Left renal pelvis (tissue), 4 donors: Measurements from ENCODE around the gene MYO5A. TPM values are rescaled to one million over a fixed set of nuclear protein-coding genes. Genes with fewer than 3 reads are reported as not detected.

ENCODE experiments used
- DNase-seq, 4 donors: peaks; one replicate each; pipeline ENCODE4 v3.0.0-alpha.2; 2013; ENCODE audit warnings: low read depth in 4 of 4, low spot score in 3 of 4
- polyA plus RNA-seq, 4 donors: library from polyadenylated mRNA; unstranded; fragments of 120-200 nt; gene quantifications; one replicate each; pipeline ENCODE4 v1.2.1, GENCODE V29; 2013; ENCODE audit not compliant: insufficient read length in 4 of 4

Gene MYO5A
- polyA plus RNA-seq, 4 donors: 7.2 to 10.4 (median 8.0) TPM

DNA sequence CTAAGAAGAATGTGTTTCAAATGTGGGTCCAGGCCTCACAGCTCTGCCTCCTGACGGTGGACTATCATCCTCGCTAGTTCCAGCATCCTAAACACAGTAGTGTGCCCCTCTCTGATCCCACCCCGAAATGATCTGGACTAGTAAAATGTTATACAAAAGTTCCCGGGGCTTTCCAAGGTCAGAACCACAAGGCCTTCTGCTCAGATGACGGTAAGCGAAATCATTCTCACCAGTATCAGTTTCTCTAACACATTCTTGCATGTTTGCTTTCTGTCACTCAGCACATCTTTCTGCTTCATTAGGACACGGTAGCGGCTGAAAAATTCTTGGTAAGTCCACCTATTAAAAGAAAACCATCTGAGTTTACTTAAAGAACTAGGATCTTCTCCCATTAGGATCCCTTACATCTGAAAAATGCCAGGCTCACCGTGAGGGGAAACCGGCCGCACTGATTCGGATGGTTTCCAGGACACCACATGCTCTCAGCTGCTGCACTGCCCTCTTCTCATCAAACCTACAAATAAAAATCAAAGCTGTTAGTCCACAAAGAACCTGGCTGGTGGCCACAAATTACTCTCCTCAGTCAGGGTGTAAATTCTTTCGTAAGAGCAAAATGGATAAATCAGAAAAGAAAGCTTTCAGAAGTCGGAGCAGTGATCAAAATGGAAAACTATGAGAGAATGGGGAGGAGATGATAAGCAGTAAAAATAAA, 149.1 kb downstream of the MYO5A start:
- no peak for DNase-seq

DNA sequence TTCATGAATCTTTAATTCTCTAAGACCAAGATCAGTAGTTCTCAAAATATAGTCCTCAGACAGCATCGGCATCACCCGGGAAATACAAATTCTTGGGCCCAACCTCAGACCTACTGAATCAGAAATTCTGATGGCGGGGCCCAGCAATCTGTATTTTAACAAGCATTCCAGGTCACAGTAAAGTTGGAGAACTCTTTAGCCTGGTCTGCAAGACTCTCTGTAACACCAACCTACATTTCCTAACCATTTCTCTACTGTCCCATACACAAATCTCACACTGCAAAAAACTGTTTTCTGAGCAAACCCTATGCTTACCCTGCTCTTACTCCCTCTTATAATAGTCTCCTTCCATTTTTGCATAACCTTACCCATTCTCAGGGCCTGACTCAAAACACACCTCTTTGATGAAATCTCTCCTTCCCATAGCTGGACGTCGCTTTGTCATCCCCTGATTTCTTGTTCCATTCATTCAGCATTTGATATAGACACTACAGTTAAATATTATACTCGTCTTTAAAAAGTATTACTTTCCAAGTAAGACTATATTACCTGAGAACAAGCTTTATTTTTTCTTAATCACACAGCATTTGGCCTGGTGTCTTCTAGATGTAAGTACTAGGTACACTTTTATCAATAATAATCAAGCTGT, 149.8 kb downstream of the MYO5A start:
- no peak for DNase-seq

- no peak for DNase-seq
Measured at GRCh38 chr15:52370010-52370409, 158.7 kb downstream of the MYO5A start.

GRCh38 chr15:52369455-52369854, 159.2 kb downstream of the MYO5A start:
- DNase-seq: no peak

- no peak for DNase-seq
Measured at GRCh38 chr15:52369030-52369429, 159.7 kb downstream of the MYO5A start.

DNA sequence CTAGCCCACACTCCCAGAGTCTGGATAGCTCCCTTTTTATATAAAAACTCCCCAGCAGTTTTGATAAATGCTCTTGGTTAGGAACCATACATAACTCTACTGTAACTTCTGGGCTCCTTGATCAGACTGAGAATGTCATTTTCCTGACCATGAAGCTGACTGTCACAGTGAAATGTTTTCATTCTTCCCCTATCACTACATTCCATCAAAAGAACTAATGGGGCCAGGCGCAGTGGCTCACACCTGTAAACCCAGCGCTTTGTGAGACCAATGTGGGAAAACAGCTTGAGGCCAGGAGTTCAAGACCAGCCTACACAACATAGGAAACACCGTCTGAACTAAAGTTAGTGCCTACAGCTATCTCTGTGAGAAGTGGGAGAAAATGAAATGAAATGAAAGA, 160.3 kb downstream of the MYO5A start:
- no peak for DNase-seq

GRCh38 chr15:52362497-52362896, 166.2 kb downstream of the MYO5A start:
- DNase-seq: no peak

GRCh38 chr15:52361975-52362494, 166.6 kb downstream of the MYO5A start:
- DNase-seq: no peak

GRCh38 chr15:52361494-52361893, 167.2 kb downstream of the MYO5A start:
- no peak for DNase-seq

DNA sequence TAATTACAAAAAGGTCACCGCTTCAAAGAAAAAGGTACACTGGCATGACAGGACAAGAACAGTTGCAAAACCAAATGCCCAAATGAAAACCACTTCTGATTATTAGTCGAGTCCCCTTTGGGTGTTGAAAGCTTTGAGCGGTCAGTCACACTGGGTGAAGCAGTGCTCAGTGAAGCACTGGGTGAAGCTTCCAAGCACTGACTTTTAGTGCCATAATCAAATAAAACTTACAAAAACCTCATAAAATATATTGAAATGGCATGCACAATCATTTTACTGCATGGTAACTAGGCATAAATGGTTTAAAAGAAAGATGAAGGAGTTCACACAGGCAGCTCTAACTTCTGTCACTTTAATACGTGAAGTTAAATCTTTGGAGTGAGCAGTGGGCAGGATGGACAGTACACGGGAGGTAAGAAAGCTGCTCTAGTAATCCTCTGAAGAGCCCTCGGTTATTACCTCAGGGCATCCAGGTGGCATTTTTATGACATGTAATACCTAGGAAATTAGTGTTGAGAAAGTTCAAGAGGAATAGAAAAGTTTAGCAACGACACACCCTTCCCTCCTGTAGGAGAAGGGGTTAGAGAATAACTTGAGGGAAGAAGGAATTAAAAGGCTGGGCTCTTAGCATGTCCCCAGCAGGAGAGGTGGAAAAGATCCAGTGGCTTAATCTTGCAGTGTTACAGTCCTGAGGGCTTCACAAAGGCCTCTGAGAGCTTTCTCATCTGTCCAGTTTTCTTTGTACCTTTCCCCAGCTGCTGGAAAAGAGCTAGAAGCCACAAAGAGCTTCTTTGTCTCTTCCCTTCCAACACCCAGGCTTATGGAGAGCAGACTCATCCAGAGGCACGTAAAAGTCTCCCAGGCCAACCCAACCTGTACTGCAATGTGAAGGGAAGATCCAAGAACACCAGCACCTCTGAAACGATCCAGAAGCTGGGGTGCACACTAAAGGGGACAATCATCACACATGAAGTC, 168.2 kb downstream of the MYO5A start:
- DNase-seq: no peak

- DNase-seq: no peak
Measured at GRCh38 chr15:52359722-52360121, 169.0 kb downstream of the MYO5A start.

GRCh38 chr15:52357949-52358348, 170.7 kb downstream of the MYO5A start:
- no peak for DNase-seq

DNA sequence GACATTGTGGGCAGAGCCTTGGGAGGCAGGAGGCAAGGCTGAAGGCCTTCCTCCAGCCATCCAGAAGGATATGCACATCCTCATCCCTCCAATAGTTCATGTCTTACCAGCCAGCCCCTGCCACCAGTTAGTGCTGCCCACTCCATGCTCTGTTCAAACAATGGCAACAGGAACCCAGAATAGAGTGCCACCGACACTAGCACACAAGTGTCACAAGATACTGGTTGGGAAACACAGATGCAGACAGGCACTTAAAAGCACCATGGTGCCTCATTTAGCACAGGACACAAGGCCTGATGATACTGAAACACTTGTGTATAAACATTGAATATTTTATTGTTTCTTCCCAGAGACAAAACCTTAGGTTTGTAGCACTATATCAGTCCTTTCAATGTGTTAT, 176.6 kb downstream of the MYO5A start:
- no peak for DNase-seq

- no peak for DNase-seq
Measured at GRCh38 chr15:52351206-52351908, 177.3 kb downstream of the MYO5A start.

DNA sequence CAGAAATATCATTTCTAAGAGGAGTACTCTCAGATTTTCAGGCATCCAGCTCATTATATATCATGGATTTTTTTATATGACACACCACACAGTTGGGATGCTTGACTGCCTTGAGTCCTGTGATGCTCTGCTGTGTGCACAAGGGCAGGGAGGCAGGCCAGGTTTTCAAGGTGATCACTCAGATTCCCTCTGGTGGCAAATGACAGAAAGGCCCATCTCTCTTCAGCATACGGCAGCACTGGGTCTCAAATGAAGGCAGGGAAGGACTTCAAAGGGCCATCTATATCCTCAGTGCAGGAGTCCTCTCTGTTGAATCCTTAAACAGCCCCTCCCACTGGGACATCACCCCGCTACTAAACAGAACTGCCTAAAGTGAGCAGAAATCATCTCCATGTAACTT, 178.3 kb downstream of the MYO5A start:
- no peak for DNase-seq

- no peak for DNase-seq
Measured at GRCh38 chr15:52349052-52349700, 179.5 kb downstream of the MYO5A start.

DNA sequence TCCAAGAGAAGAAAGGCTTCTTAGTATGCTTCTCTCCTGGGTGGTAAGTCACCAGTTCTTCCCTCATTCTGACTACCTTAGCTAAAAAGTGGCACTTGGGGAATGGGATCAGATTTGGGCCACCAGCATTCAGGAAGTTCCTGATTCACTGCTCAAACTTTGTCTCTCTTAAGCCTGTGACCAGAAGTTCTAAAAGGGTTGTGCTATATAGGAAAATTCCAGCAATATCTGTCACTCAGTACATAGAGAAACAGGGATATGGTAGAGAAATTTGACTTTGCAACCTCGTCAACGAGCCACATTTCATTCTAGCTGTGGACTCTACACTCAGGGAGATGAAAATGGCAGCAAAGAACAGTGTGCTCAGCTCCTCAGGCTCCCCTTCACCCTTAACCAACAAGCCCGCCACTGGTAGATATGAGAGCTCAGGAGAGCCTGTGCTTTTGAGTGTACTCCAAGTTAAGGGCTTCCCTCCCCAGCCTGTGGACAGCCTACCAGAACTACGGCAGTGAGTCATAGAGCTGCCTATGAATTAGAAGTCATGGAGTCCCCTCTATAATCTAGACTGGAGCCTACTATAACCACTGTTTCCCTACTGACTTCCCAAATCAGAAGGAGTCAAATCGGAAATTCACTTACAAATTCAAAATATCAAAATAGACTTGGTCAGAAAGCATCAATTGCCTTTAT, 180.5 kb downstream of the MYO5A start:
- no peak for DNase-seq

- no peak for DNase-seq
Measured at GRCh38 chr15:52344592-52344991, 184.1 kb downstream of the MYO5A start.

DNA sequence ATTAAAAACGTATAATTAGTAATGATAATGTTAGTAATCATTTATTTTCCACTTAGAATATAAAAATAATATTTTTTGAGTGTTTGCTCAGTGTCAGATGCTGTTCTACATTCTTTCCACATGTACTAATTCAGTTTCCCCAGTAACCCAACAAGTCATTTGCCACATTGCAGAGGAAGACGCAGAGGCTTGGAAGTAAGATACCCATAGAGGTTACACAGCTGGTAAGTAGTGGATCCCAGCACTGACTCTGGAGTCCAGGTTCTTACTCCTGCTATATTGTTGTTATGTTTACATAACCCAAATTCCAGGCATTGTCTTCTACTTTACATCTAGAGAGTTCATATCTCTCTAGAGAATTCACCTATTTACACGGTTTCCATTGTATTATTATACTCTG, 184.8 kb downstream of the MYO5A start:
- DNase-seq: no peak
